HG03457 (cell line): ENCODE measurements around the gene IL9.

Experiments
- ATAC-seq: cut with Tn5 transposase; IDR thresholded peaks from one replicate; pipeline ENCODE4 v1.9.1; 2021; ENCODE audit warnings: moderate number of reproducible peaks; ENCODE audit not compliant: unreplicated experiment

The IL9 gene

DNA sequence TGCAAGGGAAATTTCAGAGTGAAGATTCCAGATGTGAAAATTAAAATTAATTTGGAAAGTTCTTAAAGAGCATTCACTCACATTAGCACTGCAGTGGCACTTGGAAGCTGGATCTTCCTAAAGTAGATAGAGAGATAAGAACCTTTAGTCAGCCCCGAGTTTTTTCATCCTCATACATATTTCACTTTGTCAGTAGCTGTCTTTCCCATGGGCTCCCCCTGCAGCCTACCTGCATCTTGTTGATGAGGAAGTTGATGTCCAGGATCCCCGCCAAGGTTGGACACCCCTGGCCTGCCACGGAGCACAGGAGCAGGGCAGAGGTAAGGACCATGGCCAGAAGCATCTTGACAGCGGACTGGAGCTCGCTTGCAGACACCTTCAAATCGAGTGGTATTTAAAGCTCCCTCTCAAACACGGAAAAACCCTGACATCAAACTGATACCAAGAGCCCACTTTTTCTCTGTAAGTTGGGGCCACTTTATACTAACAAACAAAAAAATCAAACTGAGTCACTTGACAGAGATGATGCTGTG lies at the start of gene IL9:
Gene IL9, minus strand, starts transcription at position 368 of the 533 bp plus-strand sequence. Its CDS starts 25 bp downstream, at position 343.
- no peak for ATAC-seq

GRCh38 chr5:135944967-135945560 lies 49.4 kb upstream of the IL9 start:
- ATAC-seq = no peak

DNA sequence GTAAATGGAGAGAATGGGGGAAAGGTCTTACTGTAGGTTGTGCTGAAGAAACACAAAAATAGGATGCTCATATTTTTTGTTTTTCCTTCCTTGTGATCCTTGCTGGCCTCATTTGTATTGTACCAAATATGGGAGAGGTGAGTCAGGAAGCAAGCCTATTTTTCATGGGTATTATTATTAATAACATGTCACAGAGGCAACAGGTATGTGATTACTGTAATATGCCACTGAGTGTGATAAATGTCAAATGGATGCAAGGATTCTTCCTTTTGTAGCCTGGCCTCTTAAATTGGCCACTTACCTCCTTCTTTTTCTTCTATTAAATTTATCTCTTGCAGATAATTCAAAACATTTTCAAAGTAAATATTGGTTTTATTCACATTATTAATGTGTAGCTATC lies 48.9 kb upstream of the IL9 start:
- no peak for ATAC-seq

GRCh38 chr5:135942202-135942771 lies 46.6 kb upstream of the IL9 start:
- no peak for ATAC-seq

DNA sequence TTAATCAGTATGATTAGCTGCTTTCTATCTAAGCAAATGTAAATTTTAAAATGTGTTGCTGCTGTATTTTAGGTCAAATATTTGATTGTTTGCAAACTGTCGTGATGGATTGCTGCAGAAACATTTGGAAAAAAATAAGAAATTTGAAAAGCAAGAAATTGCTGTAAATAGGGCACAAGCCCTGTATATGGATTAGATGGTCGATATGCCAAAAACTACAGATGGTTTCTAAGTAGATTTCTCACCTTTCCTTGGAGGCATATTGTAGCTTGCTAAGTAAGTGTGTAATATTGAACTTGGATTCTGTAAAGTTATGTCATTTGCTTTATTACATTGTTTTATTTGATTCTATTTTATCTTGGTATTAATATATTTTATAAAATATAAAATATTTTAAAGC lies 46.1 kb upstream of the IL9 start:
- ATAC-seq = no peak

- no peak for ATAC-seq
Observed at GRCh38 chr5:135937245-135937911, 41.7 kb upstream of the IL9 start.

DNA sequence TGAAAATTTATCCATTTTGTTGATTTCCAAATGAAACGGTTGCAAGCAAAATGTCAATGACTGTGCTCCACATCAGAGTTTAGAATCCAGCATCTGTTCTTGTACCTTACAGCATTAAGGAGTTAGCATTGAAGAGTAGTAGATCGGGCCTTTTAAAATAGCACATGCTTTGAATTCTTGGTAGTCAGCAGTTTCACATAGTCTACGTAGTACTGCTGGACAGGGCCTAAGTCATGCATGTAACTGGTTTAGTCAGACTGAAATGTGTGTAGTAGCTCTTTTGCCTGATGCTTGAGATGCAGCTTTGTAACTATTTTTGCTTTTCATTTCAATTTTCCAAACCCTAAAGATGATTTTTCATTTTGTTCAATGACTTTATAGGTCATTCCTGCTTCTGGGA lies 39.3 kb upstream of the IL9 start:
- ATAC-seq = no peak

- ATAC-seq = no peak
Observed at GRCh38 chr5:135930949-135931295, 35.3 kb upstream of the IL9 start.

- ATAC-seq = no peak
Observed at GRCh38 chr5:135930029-135930948, 34.6 kb upstream of the IL9 start.

GRCh38 chr5:135921388-135921787 lies 25.7 kb upstream of the IL9 start:
- ATAC-seq = no peak

GRCh38 chr5:135920199-135920598 lies 24.6 kb upstream of the IL9 start:
- no peak for ATAC-seq

GRCh38 chr5:135916638-135917263 lies 21.1 kb upstream of the IL9 start:
- ATAC-seq = no peak

DNA sequence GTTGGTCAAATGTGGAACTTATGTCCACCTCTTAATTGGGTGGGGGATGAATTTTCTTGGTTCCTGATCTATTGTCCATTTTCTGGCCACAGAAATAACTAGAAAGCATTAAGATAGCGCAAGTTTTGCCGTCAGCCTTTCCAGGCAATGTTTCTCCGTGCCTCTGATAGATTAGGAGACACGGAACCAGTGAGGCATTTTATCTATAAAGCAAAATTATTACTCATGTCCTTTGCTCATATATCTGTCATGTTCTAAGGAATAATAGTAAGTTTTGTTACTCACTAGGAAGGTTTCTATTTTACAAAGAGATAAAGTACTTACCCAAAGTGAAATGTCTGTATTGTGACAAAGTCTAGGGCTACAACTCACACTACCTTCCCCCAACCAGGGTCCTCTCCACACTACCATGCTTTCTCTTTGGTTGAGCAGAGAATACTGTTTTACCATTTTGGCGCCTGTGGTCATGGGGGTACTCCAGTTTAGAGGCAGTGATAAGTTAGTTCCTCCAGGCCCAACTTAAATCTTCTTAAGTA lies 19.9 kb upstream of the IL9 start:
- ATAC-seq = no peak

- ATAC-seq = no peak
Observed at GRCh38 chr5:135913713-135914626, 18.3 kb upstream of the IL9 start.

DNA sequence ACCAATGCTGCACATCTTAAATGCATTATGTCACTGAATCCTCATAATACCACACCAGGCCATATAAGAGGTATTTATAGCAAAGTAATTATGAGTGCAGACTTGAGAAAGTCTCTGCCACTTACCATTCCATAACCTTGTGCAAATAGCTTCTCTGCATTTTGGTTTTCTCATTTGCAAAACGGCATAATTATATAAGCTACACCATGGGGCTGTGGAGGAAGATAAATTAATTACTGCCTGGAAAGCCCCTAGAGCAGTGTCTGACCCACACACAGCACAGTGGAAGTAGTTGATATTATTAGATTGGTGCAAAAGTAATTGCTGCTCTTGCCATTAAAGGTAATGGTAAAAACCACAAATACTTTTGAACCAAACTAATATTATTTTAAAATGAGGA lies 9.5 kb upstream of the IL9 start:
- no peak for ATAC-seq

DNA sequence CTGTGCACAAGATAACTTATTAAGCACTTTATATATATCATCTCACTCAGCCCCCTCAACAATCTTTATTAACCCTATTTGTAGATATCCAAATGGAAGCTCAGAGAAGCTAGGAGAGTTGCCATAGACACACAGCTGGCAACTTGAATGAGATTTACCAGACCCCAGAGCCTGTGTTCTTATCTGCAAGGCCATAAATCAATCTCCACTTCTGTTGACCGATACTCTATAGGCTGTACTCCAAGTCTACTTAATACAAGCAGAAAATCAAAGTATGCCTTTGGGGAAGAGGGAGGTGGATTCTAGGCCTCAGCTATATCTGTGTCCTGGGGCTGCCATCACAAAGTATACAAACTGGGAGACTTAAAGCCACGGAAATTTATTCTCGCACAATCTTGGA lies 6.0 kb upstream of the IL9 start:
- no peak for ATAC-seq

GRCh38 chr5:135900276-135900675 lies 4.6 kb upstream of the IL9 start:
- ATAC-seq = no peak

DNA sequence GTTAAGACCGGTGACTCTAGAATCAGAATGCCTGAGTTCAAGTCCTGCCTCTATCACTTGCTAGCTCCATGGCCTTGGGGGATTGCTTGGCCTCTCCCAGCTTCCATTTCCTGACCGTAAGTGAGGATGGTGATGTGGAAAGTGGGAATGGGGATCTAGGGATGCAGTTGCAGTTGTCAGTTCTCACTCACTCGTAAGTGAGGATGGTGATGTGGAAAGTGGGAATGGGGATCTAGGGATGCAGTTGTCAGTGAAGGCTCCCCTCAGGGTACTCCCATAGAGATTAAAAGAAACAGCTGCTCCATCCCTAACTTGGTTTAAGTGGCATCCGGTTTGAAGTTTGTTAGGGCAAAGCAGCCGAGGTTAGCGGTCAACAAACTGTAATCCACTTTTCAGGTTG lies 3.0 kb upstream of the IL9 start:
- ATAC-seq = no peak

GRCh38 chr5:135894789-135895188 lies 852 bp downstream of the IL9 start:
- ATAC-seq = no peak

DNA sequence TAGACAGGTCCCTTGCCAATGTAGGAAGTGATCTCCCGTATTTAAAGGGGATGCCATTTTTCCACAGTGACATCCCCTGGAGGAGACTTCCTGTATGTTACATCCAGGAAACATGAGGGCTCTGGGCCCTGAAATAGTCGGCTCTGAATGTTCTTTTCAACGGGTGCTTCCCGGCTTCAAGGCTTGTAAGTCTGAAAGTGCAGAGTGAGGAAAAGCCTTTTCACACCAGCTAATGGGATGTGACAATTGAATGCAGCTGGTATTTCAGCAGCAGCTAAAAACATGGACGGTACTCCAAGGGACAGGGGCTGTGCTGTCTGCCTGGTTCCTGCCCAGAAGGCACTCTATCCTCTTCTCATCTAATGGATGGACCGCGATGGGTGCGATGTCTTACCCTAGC lies 1.4 kb downstream of the IL9 start:
- ATAC-seq = no peak
